Memory B cell (primary cell): ENCODE results near the gene SLC17A2.

Experiments used
- ATAC-seq: fragments of 150-1000 bp; cut with Tn5 transposase; 2 replicates; pipeline ENCODE4 v1.10.0; 2021; ENCODE audit warnings: low read depth, mild to moderate bottlenecking, moderate library complexity
- DNase-seq, 2 donors: peaks; one replicate each; pipeline ENCODE4 v3.0.0; 2022; ENCODE audit warnings: low spot score in 2 of 2
- H3K27ac Mint-ChIP-seq: one replicate; pipeline ENCODE4 v1.8.0; 2022; ENCODE audit warnings: mild to moderate bottlenecking, moderate library complexity, mixed read lengths
- H3K27me3 Mint-ChIP-seq: one replicate; pipeline ENCODE4 v1.8.0; 2022; ENCODE audit warnings: mixed read lengths
- H3K36me3 Mint-ChIP-seq: one replicate; pipeline ENCODE4 v1.8.0; 2022; ENCODE audit warnings: mild to moderate bottlenecking, mixed read lengths
- H3K4me1 Mint-ChIP-seq: one replicate; pipeline ENCODE4 v1.8.0; 2022; ENCODE audit warnings: mixed read lengths
- H3K4me3 Mint-ChIP-seq: one replicate; pipeline ENCODE4 v1.8.0; 2022; ENCODE audit warnings: mild to moderate bottlenecking, moderate library complexity, mixed read lengths
- H3K9me3 Mint-ChIP-seq: one replicate; pipeline ENCODE4 v1.8.0; 2022; ENCODE audit warnings: mixed read lengths

SLC17A2 gene, protein sequence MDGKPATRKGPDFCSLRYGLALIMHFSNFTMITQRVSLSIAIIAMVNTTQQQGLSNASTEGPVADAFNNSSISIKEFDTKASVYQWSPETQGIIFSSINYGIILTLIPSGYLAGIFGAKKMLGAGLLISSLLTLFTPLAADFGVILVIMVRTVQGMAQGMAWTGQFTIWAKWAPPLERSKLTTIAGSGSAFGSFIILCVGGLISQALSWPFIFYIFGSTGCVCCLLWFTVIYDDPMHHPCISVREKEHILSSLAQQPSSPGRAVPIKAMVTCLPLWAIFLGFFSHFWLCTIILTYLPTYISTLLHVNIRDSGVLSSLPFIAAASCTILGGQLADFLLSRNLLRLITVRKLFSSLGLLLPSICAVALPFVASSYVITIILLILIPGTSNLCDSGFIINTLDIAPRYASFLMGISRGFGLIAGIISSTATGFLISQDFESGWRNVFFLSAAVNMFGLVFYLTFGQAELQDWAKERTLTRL

DNA sequence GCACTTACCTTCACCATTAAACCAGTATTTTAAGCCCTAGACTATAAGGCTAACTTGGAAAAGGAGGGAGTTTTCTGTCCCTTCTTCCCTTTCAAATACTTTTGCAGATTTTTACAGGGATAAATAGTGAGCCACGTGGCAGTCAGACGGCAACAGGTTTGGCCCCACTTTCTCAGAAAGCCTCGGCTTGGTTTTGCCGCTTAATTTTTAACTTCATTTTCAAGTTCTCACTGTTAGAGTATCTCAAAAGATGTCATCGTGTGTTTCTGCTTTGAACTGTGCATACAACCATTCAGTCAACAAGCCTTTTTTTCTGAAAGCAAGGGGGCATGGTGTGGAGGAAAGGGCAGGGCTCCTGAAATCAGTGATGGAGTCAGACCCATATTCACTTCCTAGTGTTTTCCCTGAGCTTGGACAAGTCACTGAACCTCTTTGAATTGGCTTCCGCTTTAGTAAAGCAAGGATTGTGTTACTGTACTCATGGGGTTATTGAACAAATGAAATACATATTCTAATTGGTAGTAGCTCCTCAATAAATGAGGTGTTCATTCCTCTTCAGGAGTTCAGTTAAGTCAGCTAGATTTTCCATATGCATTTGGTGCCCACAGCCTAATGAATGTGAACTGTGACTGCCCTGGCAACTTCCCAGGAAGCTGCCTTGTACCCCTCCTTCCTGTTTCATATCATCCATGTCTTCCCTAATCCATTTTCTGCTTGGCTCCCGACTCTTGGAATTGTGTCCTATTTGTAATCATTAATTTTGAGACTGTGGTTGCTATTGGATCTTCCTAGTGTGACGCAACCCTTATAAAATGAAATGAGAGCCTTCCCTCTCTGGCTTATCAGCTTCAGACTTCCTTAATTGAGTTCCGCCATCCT lies at the start of gene SLC17A2:
Gene SLC17A2, minus strand, starts transcription at position 160 of the 879 bp plus-strand sequence. CDS start 4,895 bp downstream, outside the sequence.
- no peak for DNase-seq
- Mint-ChIP-seq H3K4me3 (no peak within 1 kb of the TSS), H3K27me3 (peaks cover 4% of the 10 kb centered on the region), H3K27ac (no peak within 1 kb of the TSS), H3K4me1 (no peaks in the 10 kb centered on the region), H3K36me3 (no peaks in the 10 kb centered on the region), H3K9me3 (no peaks in the 10 kb centered on the region)
- no peak for ATAC-seq

DNA sequence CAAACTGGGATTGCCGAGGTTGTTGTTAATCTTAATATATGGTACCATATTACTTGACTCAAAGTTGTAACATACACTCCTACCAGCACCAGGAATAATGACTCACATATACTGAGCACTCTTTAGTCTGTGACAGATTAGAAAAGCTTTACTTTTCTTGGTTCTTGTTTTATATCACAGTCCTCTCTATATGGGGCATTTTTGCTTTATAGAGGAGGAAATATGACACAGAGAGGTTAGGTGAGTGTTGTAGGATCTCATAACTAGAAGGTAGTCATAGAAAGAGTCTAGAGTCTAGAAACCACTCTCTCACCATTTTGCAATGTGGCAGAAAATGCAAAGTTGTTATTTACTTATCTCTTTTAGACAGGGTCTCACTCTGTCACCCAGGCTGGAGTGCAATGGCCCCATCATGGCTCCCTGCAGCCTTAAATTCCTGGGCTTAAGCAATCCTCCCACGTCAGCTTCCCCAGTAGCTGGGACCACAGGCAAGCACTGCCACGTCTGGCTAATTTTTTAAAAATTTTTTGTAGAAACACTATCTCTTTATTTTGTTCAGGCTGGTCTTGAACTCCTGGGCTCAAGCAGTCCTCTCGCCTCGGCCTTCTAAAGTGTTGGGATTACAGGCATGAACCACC lies 45.6 kb upstream of the SLC17A2 start:
- ATAC-seq (no peak), DNase-seq (no peak)

DNA sequence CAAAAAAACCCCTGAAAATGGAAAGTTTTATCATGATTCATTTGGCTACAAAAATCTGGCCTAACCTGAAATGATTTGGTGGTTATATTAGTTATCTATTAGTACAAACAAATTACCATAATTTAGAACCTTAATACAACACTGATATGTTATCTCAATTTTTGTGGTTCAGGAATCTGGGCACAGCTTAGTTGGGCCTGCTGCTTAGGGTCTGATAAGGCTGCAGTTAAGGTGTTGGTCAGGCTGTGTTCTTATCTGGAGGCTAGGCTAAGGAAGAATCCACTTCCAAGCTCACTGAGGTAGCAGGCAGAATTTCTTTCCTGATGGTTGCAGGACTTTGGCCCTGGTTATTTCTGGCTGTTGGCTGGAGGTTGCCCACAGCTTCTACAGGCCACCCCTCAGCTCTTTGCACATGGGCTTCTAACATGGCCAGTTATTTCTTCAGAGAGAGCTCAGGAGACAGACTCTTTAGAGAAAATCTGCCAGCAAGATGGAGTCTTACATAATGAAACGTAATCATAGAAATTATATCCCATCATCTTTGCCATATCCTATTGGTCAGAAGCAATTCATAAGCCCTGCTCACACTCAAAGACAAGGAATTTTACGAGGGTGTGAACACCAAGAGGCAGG lies 43.5 kb upstream of the SLC17A2 start:
- Mint-ChIP-seq H3K4me3 (no peak overlapping the region), H3K4me1 (peaks cover 33% of the 10 kb centered on the region), H3K27ac (peak overlapping the region; percentile 74), H3K9me3 (no peaks in the 10 kb centered on the region), H3K27me3 (no peaks in the 10 kb centered on the region), H3K36me3 (peaks cover 46% of the 10 kb centered on the region)
- DNase-seq = no peak
- no peak for ATAC-seq

More for the DNA sequence above, 45.6 kb upstream of the SLC17A2 start:
- Mint-ChIP-seq H3K9me3 (no peaks in the 10 kb centered on the region), H3K4me1 (peaks cover 25% of the 10 kb centered on the region), H3K27ac (no peak overlapping the region), H3K4me3 (no peak overlapping the region), H3K27me3 (no peaks in the 10 kb centered on the region), H3K36me3 (peaks cover 38% of the 10 kb centered on the region)

DNA sequence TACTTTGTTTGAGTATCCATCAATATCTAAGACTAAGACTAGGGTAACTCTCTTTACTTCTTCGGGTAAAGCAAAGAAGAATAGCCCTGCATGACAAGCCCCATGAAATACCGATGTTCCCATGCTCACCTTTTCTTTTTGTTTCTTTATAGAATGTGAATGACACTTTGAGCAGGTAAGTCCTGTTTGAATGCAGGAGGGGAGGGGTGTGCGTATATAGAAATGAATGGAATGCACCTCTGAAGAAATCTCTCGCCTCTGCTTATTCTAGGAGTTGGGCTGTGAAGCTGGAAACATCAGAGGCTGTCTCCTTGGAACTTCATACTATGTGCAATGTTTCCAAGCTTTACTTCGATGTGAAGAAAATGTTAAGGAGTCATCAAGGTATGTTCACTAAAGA lies 42.4 kb upstream of the SLC17A2 start:
- Mint-ChIP-seq H3K4me1 (peaks cover 42% of the 10 kb centered on the region), H3K36me3 (peaks cover 54% of the 10 kb centered on the region), H3K27ac (peak overlapping the region; percentile 45), H3K27me3 (no peaks in the 10 kb centered on the region), H3K9me3 (no peaks in the 10 kb centered on the region), H3K4me3 (no peak overlapping the region)
- DNase-seq = no peak
- no peak for ATAC-seq

DNA sequence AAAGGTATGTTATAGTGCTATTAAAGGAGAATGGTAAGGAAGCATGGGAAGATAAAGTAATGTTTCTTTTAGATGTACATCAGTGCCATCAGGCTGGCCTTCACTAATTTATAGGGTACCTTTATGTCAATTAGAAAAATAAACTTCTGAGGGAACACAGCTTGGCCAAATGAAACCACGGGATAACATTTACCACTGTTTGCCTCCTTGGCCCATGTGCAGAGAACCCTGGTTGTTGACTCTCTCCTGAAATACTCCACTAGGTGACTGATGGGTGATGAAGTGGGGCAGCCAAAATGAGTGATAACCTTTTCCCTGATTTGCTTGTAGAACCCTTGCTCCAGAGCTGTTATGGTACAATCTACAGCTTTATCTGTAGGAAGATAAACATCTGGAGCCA lies 41.6 kb upstream of the SLC17A2 start:
- no peaks in the 10 kb centered on the region for H3K27me3 Mint-ChIP-seq
- H3K4me3 Mint-ChIP-seq = no peak overlapping the region
- peak overlapping the region; percentile 6 for H3K27ac Mint-ChIP-seq
- no peak for ATAC-seq
- no peak for DNase-seq
- peaks cover 57% of the 10 kb centered on the region for H3K36me3 Mint-ChIP-seq
- H3K4me1 Mint-ChIP-seq = peaks cover 46% of the 10 kb centered on the region
- H3K9me3 Mint-ChIP-seq = no peaks in the 10 kb centered on the region

DNA sequence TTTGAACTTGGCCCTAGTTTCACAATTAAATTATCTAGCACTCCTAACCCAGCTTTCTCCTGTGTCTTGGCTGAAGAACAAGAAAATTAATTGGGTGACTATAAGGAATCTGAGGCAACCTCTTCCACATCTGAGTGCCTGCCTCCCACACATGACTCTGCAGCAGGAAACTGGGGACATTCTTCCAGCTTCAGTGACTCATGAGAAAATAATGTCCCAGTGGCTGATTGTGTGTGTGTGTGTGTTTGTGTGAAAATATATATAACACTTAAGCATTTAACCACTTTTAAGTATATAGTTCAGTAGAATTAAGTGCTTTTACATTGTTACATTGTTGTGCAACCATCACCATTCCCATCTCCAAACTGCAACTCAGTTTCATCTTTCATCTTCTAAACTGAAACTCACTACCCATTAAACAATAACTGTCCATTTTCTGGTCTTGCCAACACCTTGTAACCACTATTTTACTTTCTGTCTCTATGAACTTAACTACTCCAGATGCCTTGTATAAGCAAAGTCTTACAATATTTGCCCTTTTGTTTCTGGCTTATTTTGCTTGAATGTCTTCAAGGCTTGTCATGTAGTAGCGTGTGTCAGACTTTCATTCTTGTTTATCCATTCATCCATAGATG lies 40.8 kb upstream of the SLC17A2 start:
- H3K27ac Mint-ChIP-seq = peak overlapping the region; percentile 6
- H3K4me1 Mint-ChIP-seq = peaks cover 53% of the 10 kb centered on the region
- H3K9me3 Mint-ChIP-seq = no peaks in the 10 kb centered on the region
- no peaks in the 10 kb centered on the region for H3K27me3 Mint-ChIP-seq
- H3K4me3 Mint-ChIP-seq = no peak overlapping the region
- peaks cover 56% of the 10 kb centered on the region for H3K36me3 Mint-ChIP-seq
- no peak for ATAC-seq
- DNase-seq = no peak

DNA sequence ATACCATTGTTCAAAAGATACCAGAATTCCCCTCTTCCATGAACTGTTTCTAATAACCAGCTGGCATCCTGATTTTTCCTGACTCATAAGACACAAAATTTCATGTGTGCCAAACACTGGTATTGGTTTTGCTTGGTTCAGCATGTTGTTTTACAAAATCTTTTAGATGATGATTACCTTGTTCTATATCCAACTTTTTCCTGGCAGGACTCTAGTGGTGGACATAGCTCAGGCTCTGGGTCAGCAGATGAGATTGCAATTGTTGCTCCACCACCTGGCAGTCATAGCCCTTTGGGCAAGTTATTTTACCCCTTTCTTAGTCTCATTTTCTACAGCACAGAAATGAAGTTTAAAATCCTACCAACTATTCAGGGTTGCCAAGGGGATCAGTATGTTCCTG lies 38.3 kb upstream of the SLC17A2 start:
- peaks cover 56% of the 10 kb centered on the region for H3K36me3 Mint-ChIP-seq
- H3K4me3 Mint-ChIP-seq = peak overlapping the region; percentile 64
- peaks cover 59% of the 10 kb centered on the region for H3K4me1 Mint-ChIP-seq
- no peaks in the 10 kb centered on the region for H3K9me3 Mint-ChIP-seq
- DNase-seq (no peak), ATAC-seq (no peak)
- no peaks in the 10 kb centered on the region for H3K27me3 Mint-ChIP-seq
- H3K27ac Mint-ChIP-seq = peak overlapping the region; percentile 91

DNA sequence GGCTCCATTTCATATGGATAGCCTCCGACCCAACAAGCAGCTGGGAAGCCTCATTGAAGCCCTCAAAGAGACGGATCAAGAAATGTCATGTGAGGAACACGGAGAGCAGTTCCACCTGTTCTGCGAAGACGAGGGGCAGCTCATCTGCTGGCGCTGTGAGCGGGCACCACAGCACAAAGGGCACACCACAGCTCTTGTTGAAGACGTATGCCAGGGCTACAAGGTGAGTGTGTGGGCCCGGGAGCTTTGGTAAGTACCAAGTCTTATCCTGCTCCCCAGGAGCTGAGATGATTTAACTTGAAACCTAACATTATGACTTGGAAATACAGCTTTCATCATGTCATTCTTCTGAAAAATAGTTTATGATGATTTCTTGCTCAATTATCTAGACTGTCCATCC lies 36.2 kb upstream of the SLC17A2 start:
- no peak for ATAC-seq
- H3K4me1 Mint-ChIP-seq = peaks cover 63% of the 10 kb centered on the region
- peak overlapping the region; percentile 86 for H3K4me3 Mint-ChIP-seq
- peak overlapping the region; percentile 91 for H3K27ac Mint-ChIP-seq
- H3K27me3 Mint-ChIP-seq = no peaks in the 10 kb centered on the region
- H3K9me3 Mint-ChIP-seq = no peaks in the 10 kb centered on the region
- peaks cover 50% of the 10 kb centered on the region for H3K36me3 Mint-ChIP-seq
- no peak for DNase-seq

DNA sequence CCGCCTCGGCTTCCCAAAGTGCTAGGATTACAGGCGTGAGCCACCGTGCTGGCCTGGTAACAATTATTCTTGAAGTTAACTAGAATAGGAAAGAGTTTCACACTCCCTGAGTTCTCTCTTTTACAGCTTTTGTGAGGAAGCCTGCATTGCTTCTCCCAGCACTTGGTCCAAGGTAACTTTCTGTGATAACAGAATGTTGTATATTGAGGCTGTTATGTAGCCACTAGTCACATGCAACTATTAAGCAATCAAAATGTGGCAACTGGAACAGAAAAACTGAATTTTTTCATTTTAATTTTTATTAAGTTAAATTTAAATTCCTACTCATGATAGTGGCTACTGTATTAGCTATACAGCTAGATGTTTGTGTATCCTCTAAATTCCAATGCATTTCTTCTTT lies 34.6 kb upstream of the SLC17A2 start:
- Mint-ChIP-seq H3K4me1 (peaks cover 66% of the 10 kb centered on the region), H3K9me3 (peaks cover 1% of the 10 kb centered on the region), H3K36me3 (peaks cover 38% of the 10 kb centered on the region), H3K27ac (no peak overlapping the region), H3K27me3 (no peaks in the 10 kb centered on the region), H3K4me3 (peak overlapping the region; percentile 62)
- no peak for ATAC-seq
- DNase-seq = no peak

DNA sequence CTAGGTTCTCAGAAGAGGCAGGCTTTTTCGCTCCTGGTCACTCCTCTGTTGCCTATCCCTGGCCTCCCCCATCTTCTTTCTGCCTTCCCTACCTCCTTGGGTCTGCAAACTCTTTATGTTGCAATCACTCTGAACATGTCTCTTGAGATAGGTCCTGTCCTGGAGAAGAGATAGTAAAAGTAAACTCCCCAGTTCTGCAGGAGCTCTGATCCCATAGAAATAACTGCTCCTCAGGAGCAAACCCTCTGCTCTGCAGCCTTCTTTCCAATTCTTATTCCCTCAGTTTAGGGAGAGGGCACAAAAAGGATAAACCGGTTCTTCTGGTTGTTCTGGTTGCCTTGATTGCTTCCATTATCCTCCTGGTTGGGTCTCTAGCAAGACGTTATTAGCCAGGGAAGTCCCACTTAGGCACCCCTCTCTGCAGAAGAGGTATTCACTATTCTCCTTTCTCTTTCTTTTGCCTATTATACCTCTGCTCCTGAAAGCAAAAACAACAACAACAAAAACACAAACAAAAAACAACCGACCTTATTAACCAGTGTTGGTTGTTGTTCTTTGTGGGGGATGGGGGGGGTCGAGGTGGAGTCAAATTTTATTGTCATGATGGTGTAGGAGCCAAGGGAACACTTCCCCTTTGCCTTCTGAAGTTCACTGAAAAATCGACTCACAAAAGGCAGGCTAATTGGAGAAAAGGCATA lies 33.1 kb upstream of the SLC17A2 start:
- Mint-ChIP-seq H3K9me3 (peaks cover 1% of the 10 kb centered on the region), H3K36me3 (peaks cover 29% of the 10 kb centered on the region), H3K27ac (peak overlapping the region; percentile 98), H3K4me3 (peak overlapping the region; percentile 99), H3K27me3 (no peaks in the 10 kb centered on the region), H3K4me1 (peaks cover 72% of the 10 kb centered on the region)
- ATAC-seq (no peak), DNase-seq (no peak)

DNA sequence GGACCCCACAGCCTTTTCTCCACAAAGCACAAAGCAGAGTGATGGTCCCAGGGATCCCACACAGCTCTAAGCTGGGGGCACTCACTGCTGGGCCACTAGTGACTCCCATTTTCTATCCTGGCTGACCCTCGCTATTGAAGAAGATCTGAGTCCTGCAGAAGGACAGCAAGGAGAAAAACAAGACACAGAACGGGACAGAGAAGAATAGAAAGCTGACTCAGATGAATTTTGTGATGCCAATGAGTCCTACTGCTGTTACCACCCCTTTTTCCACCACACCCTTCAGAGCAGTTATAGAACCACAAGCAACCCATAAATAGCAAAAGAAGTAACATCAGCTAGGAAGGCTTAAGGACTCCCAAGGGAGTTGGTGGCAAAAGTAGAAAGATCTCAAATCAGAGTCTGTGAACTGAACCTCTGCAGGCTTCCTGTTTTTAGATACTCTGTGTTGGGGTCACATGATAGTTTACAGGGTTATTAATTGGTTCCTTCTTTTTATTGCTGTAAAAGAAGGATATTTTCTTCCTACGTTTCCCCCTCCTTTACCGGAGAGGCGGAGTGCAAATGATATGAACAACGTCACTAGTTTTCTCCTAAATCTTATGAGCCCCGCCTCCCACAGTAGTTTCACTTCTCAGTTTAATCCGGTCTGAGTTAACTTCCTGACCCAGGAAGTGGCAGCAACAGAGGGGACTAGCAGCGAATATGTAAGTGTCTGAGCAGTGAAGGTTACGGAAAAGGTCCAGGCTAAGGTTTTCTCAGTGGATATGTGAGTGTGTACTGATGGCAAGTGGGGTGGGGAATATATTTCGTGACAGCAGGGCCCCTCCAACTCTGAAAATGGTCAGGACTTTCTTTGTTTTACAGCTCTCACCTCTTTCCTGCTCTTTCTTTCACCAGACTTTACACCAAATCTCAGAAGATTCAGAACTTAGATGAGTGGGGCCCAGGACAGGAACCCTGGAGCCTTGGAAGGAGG lies 31.9 kb upstream of the SLC17A2 start, which contains the start of gene TRIM38:
Gene TRIM38, plus strand, starts transcription at position 654 of the 979 bp plus-strand sequence. CDS start 3,721 bp downstream, outside the sequence.
- Mint-ChIP-seq H3K4me1 (peaks cover 68% of the 10 kb centered on the region), H3K27ac (peak within 1 kb of the TSS; percentile 98), H3K36me3 (peaks cover 20% of the 10 kb centered on the region), H3K27me3 (no peaks in the 10 kb centered on the region), H3K9me3 (peaks cover 1% of the 10 kb centered on the region), H3K4me3 (peak within 1 kb of the TSS; percentile 99)
- peak; percentile 69 to 81 for DNase-seq
- peak; percentile 84 for ATAC-seq
